ENCODE results near the gene MSI2.

GRCh38 chr17:57561072-57561861 lies 304.9 kb downstream of the MSI2 start:
- TF ChIP-seq CTCF (conservative IDR thresholded peaks at IDR 0.05; ENCODE audit: low read depth in 2 of 2) (no peak), POLR2AphosphoS5 (IDR thresholded peaks at IDR 0.05; ENCODE audit: low read depth) (no peak), EZH2 (IDR thresholded peaks at IDR 0.05; ENCODE audit: low read depth, unreplicated experiment) (no peak), REST (IDR thresholded peaks at IDR 0.05; ENCODE audit: unreplicated experiment) (no peak), EZH2phosphoT487 (IDR thresholded peaks at IDR 0.05; ENCODE audit: unreplicated experiment) (no peak), STAT1 (IDR thresholded peaks at IDR 0.05; ENCODE audit: unreplicated experiment) (no peak), CREB1 (CRISPR knock-in tag; IDR thresholded peaks at IDR 0.05; ENCODE audit: low read depth) (no peak)

Measured in GM23338 (cell line).